Measurements from ENCODE around the gene SLC26A1.

The SLC26A1 gene

GRCh38 chr4:1027915-1028238 is 34.7 kb upstream of the SLC26A1 start:
- DNase-seq: no peak

GRCh38 chr4:1027219-1027914 is 34.2 kb upstream of the SLC26A1 start:
- DNase-seq: no peak

- DNase-seq: no peak
Observed at GRCh38 chr4:1026115-1026514, 32.9 kb upstream of the SLC26A1 start.

GRCh38 chr4:1024882-1025545 is 31.8 kb upstream of the SLC26A1 start:
- DNase-seq: no peak

- DNase-seq: no peak
Observed at GRCh38 chr4:1023895-1024740, 30.9 kb upstream of the SLC26A1 start.

- no peak for DNase-seq
Observed at GRCh38 chr4:1023075-1023640, 30.0 kb upstream of the SLC26A1 start.

GRCh38 chr4:1022739-1023066 is 29.5 kb upstream of the SLC26A1 start:
- no peak for DNase-seq

- DNase-seq: no peak
Observed at GRCh38 chr4:1022051-1022738, 29.0 kb upstream of the SLC26A1 start.

GRCh38 chr4:1021386-1022050 is 28.3 kb upstream of the SLC26A1 start:
- no peak for DNase-seq

- no peak for DNase-seq
Observed at GRCh38 chr4:1019729-1020470, 26.7 kb upstream of the SLC26A1 start.

GRCh38 chr4:1019320-1019719 is 26.1 kb upstream of the SLC26A1 start:
- no peak for DNase-seq

GRCh38 chr4:1018147-1019020 is 25.2 kb upstream of the SLC26A1 start:
- DNase-seq: no peak

GRCh38 chr4:1017706-1018105 is 24.5 kb upstream of the SLC26A1 start:
- DNase-seq: no peak

- no peak for DNase-seq
Observed at GRCh38 chr4:1017211-1017610, 24.0 kb upstream of the SLC26A1 start.

GRCh38 chr4:1015746-1016145 is 22.5 kb upstream of the SLC26A1 start:
- no peak for DNase-seq

- no peak for DNase-seq
Observed at GRCh38 chr4:1015179-1015578, 22.0 kb upstream of the SLC26A1 start.

GRCh38 chr4:1014291-1015167 is 21.3 kb upstream of the SLC26A1 start:
- DNase-seq: no peak

GRCh38 chr4:1013225-1014073 is 20.2 kb upstream of the SLC26A1 start:
- DNase-seq: no peak

Data from stimulated activated naive CD4-positive, alpha-beta T cell (primary cell).